Gastroesophageal sphincter (tissue), 3 donors: ENCODE data around the gene NDUFS1.

ENCODE experiments used
- EP300 ChIP-seq: sonication (generic); formaldehyde crosslinking; IDR thresholded peaks from one replicate; pipeline ENCODE4 v1.6.1; 2017; ENCODE audit warnings: antibody characterized with exemption, mild to moderate bottlenecking
- POLR2AphosphoS5 ChIP-seq: sonication (generic); formaldehyde crosslinking; IDR thresholded peaks from one replicate; pipeline ENCODE4 v1.6.1; 2017; ENCODE audit warnings: antibody characterized with exemption
- TF ChIP-seq, protein P1 (sequence below), 4 experiments: fragments of 200-600 bp in 2 of 4; fragments of 450-650 bp in 2 of 4; sonication (generic) in 1 of 4; IDR thresholded peaks; one replicate each; pipeline ENCODE4 v1.5.1; 2017 to 2019; ENCODE audit warnings: antibody characterized with exemption in 4 of 4, mild to moderate bottlenecking in 2 of 4, moderate library complexity in 2 of 4

GRCh38 chr2:206079699-206080465, 79.4 kb downstream of the NDUFS1 start:
- TF ChIP-seq, protein P1, sequence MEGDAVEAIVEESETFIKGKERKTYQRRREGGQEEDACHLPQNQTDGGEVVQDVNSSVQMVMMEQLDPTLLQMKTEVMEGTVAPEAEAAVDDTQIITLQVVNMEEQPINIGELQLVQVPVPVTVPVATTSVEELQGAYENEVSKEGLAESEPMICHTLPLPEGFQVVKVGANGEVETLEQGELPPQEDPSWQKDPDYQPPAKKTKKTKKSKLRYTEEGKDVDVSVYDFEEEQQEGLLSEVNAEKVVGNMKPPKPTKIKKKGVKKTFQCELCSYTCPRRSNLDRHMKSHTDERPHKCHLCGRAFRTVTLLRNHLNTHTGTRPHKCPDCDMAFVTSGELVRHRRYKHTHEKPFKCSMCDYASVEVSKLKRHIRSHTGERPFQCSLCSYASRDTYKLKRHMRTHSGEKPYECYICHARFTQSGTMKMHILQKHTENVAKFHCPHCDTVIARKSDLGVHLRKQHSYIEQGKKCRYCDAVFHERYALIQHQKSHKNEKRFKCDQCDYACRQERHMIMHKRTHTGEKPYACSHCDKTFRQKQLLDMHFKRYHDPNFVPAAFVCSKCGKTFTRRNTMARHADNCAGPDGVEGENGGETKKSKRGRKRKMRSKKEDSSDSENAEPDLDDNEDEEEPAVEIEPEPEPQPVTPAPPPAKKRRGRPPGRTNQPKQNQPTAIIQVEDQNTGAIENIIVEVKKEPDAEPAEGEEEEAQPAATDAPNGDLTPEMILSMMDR (IDR thresholded peaks at IDR 0.05), result no peak
- TF ChIP-seq EP300 (no peak), POLR2AphosphoS5 (no peak)
